BJ (cell line): ENCODE data around the gene CC2D2B. TPM values are rescaled to one million over a fixed set of nuclear protein-coding genes. Genes with fewer than 3 reads are reported as not detected.
A peak's percentile ranks its signal among the peaks of the same experiment; 100 is the strongest.

Experiments
- CTCF ChIA-PET: fragments of 350-600 bp; formaldehyde crosslinking; extraction: SDS; loops from one replicate; lab custom pipeline; 2021; ENCODE audit warnings: antibody characterized with exemption, inconsistent platforms; lab: Yijun Ruan, JAX
- POLR2A ChIA-PET: fragments of 300-600 bp; sonication (Branson Sonifier 250); formaldehyde crosslinking; extraction: SDS; loops from one replicate; lab custom pipeline; 2021; ENCODE audit warnings: antibody characterized with exemption; lab: Charles Lee
- DNase-seq: peaks from one replicate; pipeline ENCODE4 v3.0.0-alpha.2; 2011; ENCODE audit warnings: low read depth
- H3K27me3 ChIP-seq: 2 replicates; pipeline ENCODE4 v1.6.0; 2011; ENCODE audit warnings: low read length; ENCODE audit not compliant: control insufficient read depth, insufficient read depth
- H3K36me3 ChIP-seq: 2 replicates; pipeline ENCODE4 v1.5.1; 2011; ENCODE audit warnings: low read length; ENCODE audit not compliant: control insufficient read depth, insufficient read depth
- H3K4me3 ChIP-seq: 2 replicates; pipeline ENCODE4 v1.5.1; 2011; ENCODE audit warnings: low read depth, mild to moderate bottlenecking, control low read depth, low read length
- CTCF ChIP-seq: IDR thresholded peaks from 2 replicates; pipeline ENCODE4 v1.5.1; 2011; ENCODE audit warnings: low read depth, mild to moderate bottlenecking, control low read depth, inconsistent platforms, low read length, moderate library complexity; ENCODE audit not compliant: insufficient read depth
- polyA plus RNA-seq: library from polyadenylated mRNA; depleted of rRNA; stranded (reverse); fragments of >200 nt; gene quantifications from 2 replicates; pipeline ENCODE4 v1.2.3, GENCODE V29; 2011

Gene CC2D2B
- polyA plus RNA-seq, 1 experiment, result not detected

GRCh38 chr10:96041146-96041545 lies 133.4 kb downstream of the CC2D2B start:
- ChIA-PET POLR2A (no interaction called here), CTCF (no interaction called here)
- Histone ChIP-seq H3K27me3 (0 out of 2 replicates have a peak, but pooled peaks cover 1% of the 10 kb centered on the region), H3K36me3 (no peaks in the 10 kb centered on the region), H3K4me3 (no peak overlapping the region)
- TF ChIP-seq CTCF, result no peak
- no peak for DNase-seq

GRCh38 chr10:96043033-96043892 lies 135.5 kb downstream of the CC2D2B start, which contains the start of gene CCNJ:
TSS of gene CCNJ (plus strand) at chr10:96043583. CDS start at chr10:96044394, 811 bp downstream.
- DNase-seq, result peak; percentile 42
- H3K4me3 ChIP-seq, result peak within 1 kb of the TSS; percentile 90
- TF ChIP-seq CTCF, result no peak
- 0 out of 2 replicates have a peak, but pooled peaks cover 1% of the 10 kb centered on the region for H3K27me3 ChIP-seq
- POLR2A ChIA-PET, result no interaction called here
- no peaks in the 10 kb centered on the region for H3K36me3 ChIP-seq
- CTCF ChIA-PET, result interaction anchor here (1.1 to 1.4 kb wide), 2 partner anchors 13 to 26 kb away, joined by 3 to 5 read pairs; no protein-coding TSS in a partner anchor

DNA sequence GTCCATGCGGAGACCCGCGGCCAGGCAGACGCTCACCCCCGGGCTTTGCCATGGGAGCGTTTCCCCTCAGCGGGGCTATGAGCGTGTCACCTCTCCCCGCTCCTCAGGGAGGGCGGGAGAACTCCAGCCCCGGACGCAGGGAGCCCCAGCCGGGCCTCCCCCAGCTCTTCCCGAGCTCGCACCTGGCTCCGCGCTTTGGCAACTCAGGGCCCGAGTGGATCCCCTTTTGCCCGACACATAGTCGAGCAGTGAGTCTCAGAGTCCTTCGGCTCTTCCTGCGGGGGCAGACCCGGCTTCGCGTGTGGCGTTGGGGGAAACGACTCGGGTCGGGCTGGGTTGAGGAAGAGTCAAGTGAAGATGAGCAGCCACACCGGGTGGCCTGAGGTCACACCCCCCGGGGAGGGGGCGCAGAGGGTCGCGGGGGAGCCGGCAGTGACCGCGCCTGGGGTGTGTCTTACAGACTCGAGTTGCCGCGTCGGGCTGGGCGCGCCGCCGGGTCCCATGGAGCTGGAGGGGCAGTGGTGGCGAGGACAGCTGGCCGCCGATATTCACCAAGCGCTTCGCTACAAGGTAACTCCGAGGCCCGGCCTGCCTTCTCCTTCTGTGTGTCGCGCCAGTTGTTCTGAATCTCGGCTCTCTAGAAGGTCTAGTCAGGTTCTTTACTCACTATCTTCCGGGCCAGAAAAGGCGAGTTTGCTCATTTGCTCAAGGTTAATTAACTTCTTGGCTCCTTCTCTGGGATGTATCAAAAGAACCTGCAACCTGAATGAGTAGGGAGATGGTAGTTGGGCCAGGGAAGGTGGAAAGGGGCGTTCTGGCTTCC lies 136.3 kb downstream of the CC2D2B start:
- no peak for DNase-seq
- ChIA-PET CTCF (interaction anchor here (0.7 to 1.4 kb wide), 4 partner anchors 9 to 27 kb away, joined by 3 to 5 read pairs (median 4); no protein-coding TSS in a partner anchor), POLR2A (no interaction called here)
- no peak for TF ChIP-seq CTCF
- Histone ChIP-seq H3K4me3 (peak overlapping the region; percentile 90), H3K36me3 (no peaks in the 10 kb centered on the region), H3K27me3 (0 out of 2 replicates have a peak, but pooled peaks cover under 1% of the 10 kb centered on the region)

- no peak for DNase-seq
- Histone ChIP-seq H3K36me3 (no peaks in the 10 kb centered on the region), H3K4me3 (peak overlapping the region; percentile 90), H3K27me3 (no peaks in the 10 kb centered on the region)
- POLR2A ChIA-PET, result no interaction called here
- TF ChIP-seq CTCF, result no peak
- CTCF ChIA-PET, result interaction anchor here (0.7 to 1.0 kb wide), 2 partner anchors 9 to 10 kb away, joined by 3 to 4 read pairs; no protein-coding TSS in a partner anchor
These were observed 137.0 kb downstream of the CC2D2B start for GRCh38 chr10:96044736-96045135.

- H3K27me3 ChIP-seq, result no peaks in the 10 kb centered on the region
- CTCF ChIA-PET, result interaction anchor here (0.8 kb wide), 1 partner anchor 245 kb away, joined by 3 read pairs; no protein-coding TSS in a partner anchor
- H3K36me3 ChIP-seq, result no peaks in the 10 kb centered on the region
- no peak for TF ChIP-seq CTCF
- no peak overlapping the region for H3K4me3 ChIP-seq
- DNase-seq, result no peak
- POLR2A ChIA-PET, result no interaction called here
These were observed 138.8 kb downstream of the CC2D2B start for GRCh38 chr10:96046546-96046945.
